A549 treated with GW870086 at 1 μM for 4 hours (cell line): ENCODE results near the gene OLFM1. TPM values are rescaled to one million over a fixed set of nuclear protein-coding genes. Genes with fewer than 3 reads are reported as not detected.

Experiments
- total RNA-seq: library from RNA; stranded (reverse); fragments of 200-300 nt; extraction: Qiagen RNA extraction; gene quantifications from 5 replicates; pipeline ENCODE4 v1.2.3, GENCODE V29; 2022; ENCODE audit warnings: low read depth

OLFM1 gene
- total RNA-seq, result 8.9 to 10.7 TPM (median 9.3 TPM) in 5 replicates

DNA sequence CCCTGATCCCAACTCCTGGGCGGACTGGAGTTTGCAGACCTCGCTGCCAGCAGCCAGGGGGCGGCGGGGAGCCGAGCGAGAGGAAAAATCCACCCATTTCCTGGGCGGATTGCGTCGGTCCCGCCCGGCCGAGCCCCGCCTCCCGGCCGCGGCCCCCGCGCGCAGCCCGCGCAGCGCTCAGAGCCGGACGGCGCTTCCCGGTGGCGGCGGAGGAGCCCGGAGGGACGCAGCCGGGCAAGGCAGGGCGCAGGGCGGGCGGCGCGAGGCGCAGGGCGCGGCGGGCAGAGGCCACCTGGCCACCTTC is at the start of gene OLFM1:
TSS of gene OLFM1 (plus strand) at position 180 of the 304 bp plus-strand sequence. CDS start 322 bp downstream, outside the sequence.

Other genes with a start within 250 kb of the OLFM1 start
- gene FCN2, start 206.9 kb upstream of the OLFM1 start, total RNA-seq, result not detected in 5 replicates
- gene FCN1, start 169.8 kb upstream of the OLFM1 start, total RNA-seq, result not detected in 5 replicates